ENCODE measurements around the gene SSRP1. TPM values are rescaled to one million over a fixed set of nuclear protein-coding genes. Genes with fewer than 3 reads are reported as not detected.
"Not testable (repeated sequence)": the region's sequence is repeated elsewhere in the genome, so short reads cannot be mapped to it uniquely, and the experiment has no call there.

SSRP1 gene
- polyA plus RNA-seq, 1 donor = 90.6 TPM

DNA sequence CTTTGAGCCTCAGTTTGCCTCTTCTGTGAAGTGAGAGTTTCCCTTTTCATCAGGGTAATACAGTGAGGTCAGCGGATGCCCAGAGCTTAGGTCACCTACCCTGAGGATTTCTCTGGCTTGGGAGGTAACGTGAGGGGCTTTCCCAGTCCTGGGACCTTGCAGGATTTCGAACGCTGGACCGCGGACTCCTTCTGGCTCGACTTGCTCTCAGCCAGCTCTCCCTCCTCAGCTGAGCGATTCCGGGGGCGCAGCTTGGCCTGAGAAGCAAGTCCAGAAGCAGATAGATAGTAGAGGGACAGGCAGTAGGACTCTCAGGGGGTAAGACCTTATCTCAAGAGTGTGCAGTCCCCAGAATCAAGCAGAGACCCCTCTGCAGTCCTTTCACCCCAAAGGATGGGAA lies 34.9 kb downstream of the SSRP1 start:
- no peak for DNase-seq

DNA sequence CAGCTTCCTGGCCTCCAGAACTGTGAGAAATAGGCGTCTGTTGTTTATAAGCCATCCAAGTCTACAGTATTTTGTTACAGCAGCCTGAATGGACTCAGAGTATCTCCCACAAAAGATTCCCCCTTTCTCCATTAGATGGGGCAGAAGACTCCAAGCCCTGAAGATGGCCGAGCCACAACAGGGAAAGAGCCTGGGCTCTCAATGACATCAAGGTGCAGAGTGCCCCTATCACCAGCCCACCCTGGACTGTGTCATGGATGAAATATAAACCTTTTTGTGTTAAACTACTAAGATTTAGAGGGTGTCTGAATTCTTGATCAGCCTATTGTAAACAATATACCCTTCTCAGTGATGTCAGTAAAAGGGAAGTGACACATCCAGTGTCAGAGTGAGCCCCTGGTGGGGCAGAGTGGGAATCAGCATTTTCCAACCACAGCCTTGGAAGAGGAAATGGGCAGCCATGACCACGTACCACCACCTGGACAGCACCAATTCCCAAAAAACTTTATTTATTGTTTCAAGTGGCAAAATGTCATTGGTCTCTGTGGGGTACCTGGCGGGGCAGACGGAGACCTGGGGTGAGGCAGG lies 36.4 kb downstream of the SSRP1 start:
- DNase-seq = no peak

DNA sequence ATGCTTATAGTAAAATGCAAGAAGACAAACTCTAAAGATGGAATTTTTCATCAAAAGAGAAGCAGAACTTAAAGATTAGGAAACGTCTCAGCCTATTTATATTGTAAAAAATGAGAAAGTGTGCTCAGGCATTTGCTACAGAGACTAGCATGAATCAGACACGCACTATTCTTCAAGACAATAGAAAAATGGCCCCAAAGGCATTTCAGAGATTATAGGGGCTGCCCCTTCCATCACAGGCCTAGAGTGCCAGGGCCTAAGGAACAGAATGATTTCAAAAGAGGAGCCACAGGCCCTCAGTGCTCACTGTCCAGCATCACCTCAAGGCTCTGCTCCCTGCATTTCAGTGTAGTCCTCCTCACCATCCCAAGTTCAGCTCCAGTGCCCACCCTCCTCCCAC lies 38.5 kb downstream of the SSRP1 start:
- no peak for DNase-seq

DNA sequence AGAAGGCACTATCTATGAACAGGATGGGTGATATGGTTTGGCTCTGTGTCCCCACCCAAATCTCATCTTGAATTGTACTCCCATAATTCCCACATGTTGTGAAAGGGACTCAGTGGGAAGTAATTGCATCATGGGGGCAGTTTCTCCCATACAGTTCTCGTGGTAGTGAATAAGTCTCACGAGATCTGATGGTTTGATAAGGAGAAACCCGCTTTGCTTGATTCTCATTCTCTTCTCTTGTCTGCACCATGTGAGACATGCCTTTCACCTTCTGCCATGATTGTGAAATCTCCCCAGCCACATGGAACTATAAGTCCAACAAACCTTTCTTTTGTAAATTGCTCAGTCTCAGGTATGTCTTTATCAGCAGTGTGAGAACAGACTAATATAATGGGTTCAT lies 39.5 kb downstream of the SSRP1 start:
- not testable (repeated sequence) for DNase-seq

DNA sequence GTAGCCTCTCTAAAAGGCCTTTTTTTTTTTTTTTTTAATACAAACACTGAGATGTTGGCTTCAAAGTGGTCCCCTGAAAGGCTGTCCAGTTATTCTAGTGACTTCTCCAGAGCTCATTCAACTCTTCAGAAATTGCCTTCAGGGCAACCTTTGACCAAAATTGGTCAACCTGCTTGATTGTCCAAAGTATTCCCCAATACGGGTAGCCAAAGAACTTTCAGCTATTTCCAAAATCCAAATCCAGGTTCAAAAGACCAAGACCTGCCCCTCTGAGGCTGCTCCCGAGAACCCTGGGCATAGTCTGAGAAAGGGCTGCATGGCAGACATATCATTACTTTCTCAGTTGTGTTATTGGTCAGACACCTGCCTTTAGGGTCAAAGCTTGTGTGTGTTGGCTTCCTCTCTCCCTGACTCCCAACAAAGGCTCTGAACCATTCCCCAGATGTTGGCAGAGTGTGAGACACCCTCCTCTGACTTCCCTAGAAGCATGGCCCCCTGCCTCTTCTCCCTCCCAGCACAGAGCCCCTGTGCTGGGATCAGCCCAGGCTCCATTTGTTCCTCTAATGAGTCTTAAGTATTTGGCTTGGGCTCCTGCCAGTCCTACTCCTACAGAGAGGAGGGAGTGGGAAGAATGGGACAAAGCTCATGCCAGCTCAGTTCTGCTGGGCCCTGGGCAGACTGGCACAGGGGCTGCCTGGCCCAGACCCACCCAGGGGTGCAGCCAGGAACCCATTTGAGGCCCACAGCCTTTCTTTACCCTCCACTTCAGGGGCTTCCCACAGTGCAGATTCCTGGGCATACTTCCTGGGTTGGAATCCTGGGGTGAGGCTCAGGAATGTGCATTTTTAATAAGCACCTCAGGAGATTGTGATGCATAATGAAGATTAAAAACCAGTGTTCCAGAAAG lies 41.2 kb downstream of the SSRP1 start:
- DNase-seq = no peak

DNA sequence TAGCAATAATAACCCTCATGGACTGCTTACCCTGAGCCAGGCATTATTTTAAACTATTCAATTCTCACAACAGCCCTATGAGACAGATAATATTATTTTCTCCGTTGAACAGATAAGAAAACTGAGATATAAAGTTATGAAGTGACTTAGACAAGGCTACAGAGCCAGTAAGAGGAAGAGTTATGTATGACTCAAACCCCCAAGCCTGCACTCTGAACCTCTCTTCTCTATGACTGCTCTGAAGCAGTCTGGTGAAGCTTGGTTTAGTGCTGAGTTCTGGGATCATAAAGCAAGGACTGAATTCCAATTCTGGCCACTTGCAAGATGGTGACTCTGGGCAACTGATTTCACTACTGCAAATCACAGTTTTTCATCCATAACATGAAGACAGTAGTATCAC lies 45.4 kb downstream of the SSRP1 start:
- no peak for DNase-seq

DNA sequence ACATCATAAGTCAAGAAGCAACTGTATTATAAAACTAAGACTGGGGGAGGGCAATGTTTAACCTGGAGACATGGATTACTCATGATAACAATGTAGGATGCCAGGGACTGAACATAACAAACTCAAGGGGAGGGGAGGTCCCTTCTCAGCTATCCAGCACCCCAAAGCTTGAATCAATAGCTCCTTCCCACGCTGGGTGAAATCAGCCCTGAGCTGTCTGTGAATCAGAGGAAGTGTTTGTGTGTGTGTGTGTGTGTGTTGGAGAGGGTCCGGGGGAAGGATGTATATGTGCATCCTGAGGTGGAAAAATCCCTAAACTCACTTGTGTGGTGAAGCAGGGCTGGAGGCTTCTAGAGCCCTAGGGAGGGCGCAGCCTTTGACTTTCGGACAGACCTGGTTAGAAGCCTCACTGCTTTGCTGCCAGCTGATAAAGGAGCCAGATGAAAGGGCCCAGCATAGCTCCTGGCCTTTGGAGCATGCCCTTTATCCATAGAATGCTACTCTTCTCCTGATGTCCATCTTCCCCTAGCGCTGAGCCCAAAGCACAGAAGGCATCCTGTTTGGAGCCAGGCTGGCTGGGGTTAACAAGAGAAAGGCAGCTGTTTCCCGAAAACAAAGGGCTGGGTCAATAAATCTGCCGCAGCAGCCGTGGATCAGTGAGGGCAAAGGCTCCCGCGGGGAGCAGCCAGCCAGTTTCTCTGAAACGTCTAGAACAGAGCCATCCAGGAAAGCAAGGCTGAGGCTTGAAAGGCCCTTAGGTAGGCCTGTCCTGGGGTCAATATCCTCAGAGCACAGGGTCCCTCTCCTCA lies 46.7 kb downstream of the SSRP1 start:
- no peak for DNase-seq

DNA sequence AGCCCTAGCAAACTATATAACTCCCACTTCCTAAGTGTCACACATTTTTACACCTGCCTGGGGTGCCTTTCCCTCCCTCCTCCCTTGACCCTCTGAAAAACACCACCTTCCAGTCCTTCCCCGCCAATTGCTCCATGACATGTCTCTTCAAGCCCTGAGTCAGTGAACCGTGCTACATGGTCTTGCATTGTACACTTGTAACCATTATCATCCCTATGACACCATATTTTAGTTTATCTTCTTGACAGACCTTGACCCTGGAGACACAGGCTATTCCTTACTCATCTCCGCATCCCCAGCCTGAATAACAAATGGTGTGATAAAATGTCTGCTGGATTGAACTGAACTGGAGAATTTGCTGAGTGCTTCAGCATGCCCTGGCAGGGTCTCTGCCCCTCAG lies 47.8 kb downstream of the SSRP1 start:
- no peak for DNase-seq

DNA sequence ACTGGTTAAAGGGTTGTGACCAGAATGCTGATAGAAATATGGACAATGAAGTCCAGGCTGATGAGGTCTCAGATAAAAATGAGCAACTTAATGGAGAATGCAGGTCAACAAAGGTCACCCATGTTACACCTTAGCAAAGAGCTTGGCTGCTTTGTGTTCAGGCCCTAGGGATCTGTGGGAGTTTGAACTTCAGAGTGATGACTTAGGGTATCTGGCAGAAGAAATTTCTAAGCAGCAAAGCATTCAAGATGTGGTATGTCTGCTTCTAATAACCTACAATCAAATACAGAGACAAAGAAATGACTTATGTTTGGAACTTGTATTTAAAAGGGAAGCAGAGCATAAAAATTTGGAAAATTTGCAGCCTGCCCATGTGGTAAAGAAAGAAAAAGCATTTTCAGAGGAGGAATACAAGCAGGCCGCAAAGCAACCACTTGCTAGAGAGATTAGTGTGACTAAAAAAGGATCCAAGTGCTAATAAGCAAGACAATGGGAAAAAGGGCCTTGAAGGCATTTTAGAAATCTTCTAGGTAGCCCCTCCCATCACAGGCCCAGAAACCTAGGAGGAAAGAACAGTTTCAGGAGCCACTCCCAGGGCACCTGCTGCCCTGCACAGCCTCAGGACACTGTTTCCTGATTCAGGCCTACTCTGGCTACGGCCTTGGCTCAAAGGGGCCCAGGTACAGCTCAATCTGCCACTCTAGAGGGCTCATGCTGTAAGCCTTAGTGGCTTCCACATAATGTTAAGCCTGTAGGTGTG lies 52.3 kb downstream of the SSRP1 start:
- no peak for DNase-seq

DNA sequence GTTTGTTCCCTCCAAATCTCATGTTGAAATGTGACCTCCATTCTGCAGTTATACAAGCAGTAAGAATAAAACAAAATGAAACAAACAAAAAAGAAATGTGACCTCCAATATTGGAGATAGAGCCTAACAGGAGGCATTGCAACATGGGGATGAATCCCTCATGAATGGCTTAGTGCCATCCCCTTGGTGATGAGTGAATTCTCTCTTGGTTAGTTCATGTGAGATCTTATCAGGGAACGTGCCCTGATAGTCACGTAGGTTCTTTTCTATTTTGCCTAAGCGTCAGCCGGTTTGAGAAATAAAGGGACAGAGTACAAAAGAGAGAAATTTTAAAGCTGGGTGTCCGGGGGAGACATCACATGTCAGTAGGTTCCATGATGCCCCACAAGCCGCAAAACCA lies 54.1 kb downstream of the SSRP1 start:
- DNase-seq = not testable (repeated sequence)

DNA sequence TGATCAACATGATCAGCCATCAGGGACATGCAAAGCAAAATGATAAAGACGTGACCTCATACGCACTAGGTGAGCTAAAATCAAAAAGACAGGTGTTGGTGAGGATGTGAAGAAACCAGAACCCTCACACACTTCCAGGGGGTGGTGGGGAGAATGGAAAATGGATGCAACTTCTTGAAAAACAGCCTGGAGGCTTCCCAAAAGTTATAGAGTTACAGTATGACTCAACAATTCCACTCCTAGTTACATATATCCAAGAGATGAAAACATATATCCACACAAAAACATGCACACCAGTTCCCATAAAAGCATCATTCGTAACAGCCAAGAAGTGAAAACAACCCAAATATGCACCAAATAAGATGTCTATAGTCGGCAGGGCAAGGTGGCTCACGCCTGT lies 56.6 kb downstream of the SSRP1 start:
- DNase-seq = peak; percentile 37

DNA sequence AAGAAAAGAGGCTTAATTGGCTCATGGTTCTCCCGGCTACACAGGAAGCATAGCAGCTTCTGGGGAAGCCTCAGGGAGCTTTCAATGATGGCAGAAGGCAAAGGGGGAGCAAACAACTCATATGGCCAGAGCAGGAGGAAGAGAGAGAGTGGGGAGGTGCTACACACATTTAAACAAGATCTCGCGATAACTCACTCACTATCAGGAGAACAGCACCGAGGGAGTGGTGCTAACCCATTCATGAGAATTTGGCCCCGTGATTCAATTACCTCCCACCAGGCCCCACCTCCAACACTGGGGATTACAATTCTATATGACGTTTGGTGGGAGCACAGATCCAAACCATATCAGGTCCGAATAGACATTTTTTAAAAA lies 57.0 kb downstream of the SSRP1 start:
- no peak for DNase-seq

DNA sequence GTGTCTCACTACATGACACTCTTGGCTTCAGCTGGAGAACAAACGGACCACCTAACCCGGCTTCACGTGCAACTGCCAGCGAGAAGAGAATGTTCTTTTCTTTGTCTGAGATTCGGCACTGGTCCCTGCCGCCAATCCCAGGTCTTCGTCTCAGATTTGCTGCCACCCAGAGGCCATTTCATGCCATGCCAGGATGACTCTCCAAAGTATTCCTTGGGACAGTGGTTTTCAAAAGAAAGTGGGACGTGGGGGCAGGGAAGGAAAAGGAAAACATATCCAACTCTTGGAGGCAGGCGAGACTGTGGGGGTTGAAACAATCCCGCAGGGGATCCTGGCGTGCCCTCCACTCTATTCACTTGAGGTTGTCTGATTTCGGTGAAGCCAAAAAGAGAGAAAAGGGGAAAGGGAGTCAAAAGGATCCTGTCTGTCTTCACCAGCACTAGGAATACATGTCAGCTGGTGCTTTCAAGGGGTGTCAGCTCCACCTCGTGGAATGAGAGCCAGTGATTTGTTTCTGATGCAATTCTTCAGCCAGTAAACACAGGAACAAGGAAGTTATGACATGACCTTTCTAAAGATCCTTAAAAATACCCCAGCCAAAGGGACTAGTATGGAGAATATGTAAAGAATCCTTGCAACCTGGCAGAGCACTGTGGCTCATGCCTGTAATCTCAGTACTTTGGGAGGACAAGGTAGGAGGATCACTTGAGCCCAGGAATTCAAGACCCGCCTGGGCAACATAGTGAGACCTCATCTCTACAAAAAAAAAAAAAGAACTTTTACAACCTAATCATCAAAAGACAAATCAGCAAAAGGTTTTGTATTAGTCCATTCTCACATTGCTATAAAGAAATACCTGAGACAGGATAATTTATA lies 57.6 kb downstream of the SSRP1 start:
- DNase-seq = peak; percentile 66

DNA sequence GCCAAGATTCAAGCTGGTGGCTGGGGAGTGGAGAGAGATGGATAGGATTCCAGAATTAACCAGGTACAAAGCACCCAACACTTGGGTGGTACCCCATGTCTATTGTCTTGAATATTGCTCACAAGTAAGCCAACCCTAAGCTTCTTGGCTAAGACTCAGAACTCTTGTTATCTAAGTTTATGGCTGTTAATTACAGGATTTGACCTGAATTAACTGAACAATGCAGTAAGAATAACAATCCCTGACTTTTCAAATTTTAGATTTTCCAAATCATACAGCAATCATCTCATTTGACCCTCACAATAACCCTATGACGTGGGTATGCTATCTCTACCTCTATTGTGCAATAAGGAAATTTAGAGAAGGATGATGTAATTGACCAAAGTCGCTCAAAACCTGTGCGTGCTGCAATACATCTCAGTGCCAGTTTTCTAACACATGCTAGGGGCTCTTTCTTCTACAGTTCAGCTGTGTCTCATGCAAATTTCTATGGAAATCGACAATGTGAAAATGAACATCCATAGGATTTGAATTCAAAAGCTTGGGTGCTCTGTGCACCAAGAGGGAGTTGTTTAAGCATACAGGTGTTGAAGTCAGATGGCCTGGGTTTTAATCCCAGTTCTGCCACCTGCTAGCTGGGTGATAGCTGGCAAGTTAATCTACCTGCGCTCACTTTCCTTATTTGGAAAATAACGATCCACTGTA lies 58.6 kb downstream of the SSRP1 start:
- DNase-seq = no peak

DNA sequence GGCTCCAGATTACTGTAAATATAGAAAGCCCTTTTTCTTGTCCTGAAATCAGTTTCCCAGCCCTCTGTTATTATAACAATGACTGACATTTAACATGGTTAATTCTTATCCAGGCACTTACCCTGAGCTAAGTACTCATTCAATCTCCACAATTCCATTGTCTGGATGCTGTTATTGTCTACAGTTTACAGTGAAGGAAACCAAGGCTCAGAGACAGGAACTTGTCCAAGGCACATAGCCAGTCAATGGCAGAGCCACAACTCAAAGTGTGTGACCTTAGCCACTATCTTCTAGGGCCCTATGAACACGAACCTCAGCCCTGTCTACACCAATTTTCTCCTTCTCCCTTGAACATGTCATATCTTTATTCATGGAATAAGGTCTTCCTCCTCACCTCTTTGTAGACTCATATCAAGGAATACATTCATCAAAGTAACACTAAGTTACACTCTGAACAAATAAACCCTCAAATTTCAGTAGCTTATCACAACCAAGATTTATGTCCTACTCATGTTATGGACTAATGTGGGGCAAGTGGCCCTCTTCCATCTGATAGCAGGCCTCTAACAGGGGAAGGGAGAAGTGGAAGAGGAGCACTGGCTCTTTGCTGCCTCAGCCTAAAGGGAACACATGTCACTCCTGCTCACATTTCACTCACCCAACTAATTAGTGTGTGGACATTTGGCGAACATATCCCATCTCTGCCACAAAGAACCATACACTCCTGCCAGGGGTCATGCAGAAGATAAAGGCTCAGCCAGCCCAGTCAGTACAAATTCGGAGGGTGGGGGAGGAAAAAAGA lies 59.3 kb downstream of the SSRP1 start:
- DNase-seq = no peak

Other genes with a start within 250 kb of the SSRP1 start
- 1.7 TPM for gene LRRC55, start 153.9 kb downstream of the SSRP1 start, polyA plus RNA-seq (ENCODE audit: insufficient read length)
- 110 TPM for gene APLNR, start 98.6 kb downstream of the SSRP1 start, polyA plus RNA-seq (ENCODE audit: insufficient read length)
- 144 TPM for gene TNKS1BP1, start 10.9 kb downstream of the SSRP1 start, polyA plus RNA-seq (ENCODE audit: insufficient read length)
- 4.2 TPM for gene P2RX3, start 2.5 kb upstream of the SSRP1 start, polyA plus RNA-seq (ENCODE audit: insufficient read length)
- gene PRG3, start 45.3 kb upstream of the SSRP1 start, polyA plus RNA-seq (ENCODE audit: insufficient read length) = 0.23 TPM
- gene PRG2, start 54.8 kb upstream of the SSRP1 start, polyA plus RNA-seq (ENCODE audit: insufficient read length) = 0.62 TPM
- gene SLC43A3, start 91.2 kb upstream of the SSRP1 start, polyA plus RNA-seq (ENCODE audit: insufficient read length) = 24.7 TPM
- gene RTN4RL2, start 124.6 kb upstream of the SSRP1 start, polyA plus RNA-seq (ENCODE audit: insufficient read length) = 47.3 TPM
- 19.3 TPM for gene SLC43A1, start 179.8 kb upstream of the SSRP1 start, polyA plus RNA-seq (ENCODE audit: insufficient read length)
- 32.9 TPM for gene TIMM10, start 194.9 kb upstream of the SSRP1 start, polyA plus RNA-seq (ENCODE audit: insufficient read length)
- 148 TPM for gene SMTNL1, start 201.7 kb upstream of the SSRP1 start, polyA plus RNA-seq (ENCODE audit: insufficient read length)
- gene UBE2L6, start 231.8 kb upstream of the SSRP1 start, polyA plus RNA-seq (ENCODE audit: insufficient read length) = 26.6 TPM